ENCODE measurements around the gene DGKD. TPM values are rescaled to one million over a fixed set of nuclear protein-coding genes. Genes with fewer than 3 reads are reported as not detected.

Gene DGKD
- total RNA-seq, 1 experiment from 2014 or later = 52.0 TPM

- POLR2A ChIA-PET = no interaction called here
- Histone ChIP-seq H3K9ac (ENCODE audit: low read length) (peak overlapping the region; percentile 70; the same call in 1 of the 2 replicates), H3K9me3 (ENCODE audit: control insufficient read depth in 1 of 2, insufficient read depth in 1 of 2, low read depth in 1 of 2, low read length in 2 of 2) (no peaks in the 10 kb centered on the region), H3K4me3 (replicated peaks in 1 of 2; ENCODE audit: low read depth in 1 of 2, low read length in 2 of 2) (peak overlapping the region; percentile 65 to 82; a peak in 3 of 4 replicates), H2AFZ (ENCODE audit: low read depth, low read length, poor library complexity, severe bottlenecking) (no peak overlapping the region), H3K36me3 (ENCODE audit: control insufficient read depth in 1 of 2, insufficient read depth in 2 of 2, low read length in 2 of 2) (no peaks in the 10 kb centered on the region; a peak in 1 of 4 replicates), H3K79me2 (ENCODE audit: insufficient read depth, low read length) (peaks cover 47% of the 10 kb centered on the region), H3K4me2 (ENCODE audit: low read length) (no peak overlapping the region), H3K4me1 (ENCODE audit: control insufficient read depth in 1 of 2, insufficient read depth in 2 of 2, low read length in 2 of 2) (peaks cover 33 to 57% of the 10 kb centered on the region in 2 experiments), H3K27me3 (ENCODE audit: insufficient read depth, low read length) (no peaks in the 10 kb centered on the region), H3K27ac (ENCODE audit: low read depth, low read length) (peak overlapping the region; percentile 63; the same call in 1 of the 2 replicates), H4K20me1 (ENCODE audit: insufficient read depth) (no peaks in the 10 kb centered on the region; the same call in 1 of the 2 replicates), H3K9me2 (ENCODE audit: insufficient read depth) (no peaks in the 10 kb centered on the region)
- CTCF ChIA-PET = no interaction called here
- BruUV-seq (replicated peaks) = no TSS peak
- ATAC-seq (peak; percentile 8), DNase-seq (ENCODE audit: low read depth, low spot score) (no peak)
- intact Hi-C loops (cut with micrococcal nuclease) = loop anchor here (5.0 kb wide), 1 partner anchor 102 kb away; the partner anchor contains the start of gene ATG16L1
- RAD21 ChIA-PET (ENCODE audit: low non-redundant PET in 1 of 2, low total read pairs in 2 of 2, uncharacterized antibody in 2 of 2, unreplicated experiment in 2 of 2) = no interaction called here
- TF ChIP-seq ZFX (IDR thresholded peaks at IDR 0.05) = peak; percentile 44
- TF ChIP-seq ZBTB33 (IDR thresholded peaks at IDR 0.05; ENCODE audit: extremely low read depth, insufficient replicate concordance, low read length) = no peak
- peak; percentile 62 for TF ChIP-seq YY1 (IDR thresholded peaks at IDR 0.05; ENCODE audit: extremely low read depth, insufficient replicate concordance, low read depth, low read length)
- no peak for TF ChIP-seq ATF3 (IDR thresholded peaks at IDR 0.05)
- peak; percentile 62 for TF ChIP-seq POLR2AphosphoS5 (IDR thresholded peaks at IDR 0.05; ENCODE audit: low read depth, low read length)
- no peak for TF ChIP-seq EZH2phosphoT487 (IDR thresholded peaks at IDR 0.05; ENCODE audit: borderline replicate concordance)
- no peak for TF ChIP-seq REST (IDR thresholded peaks at IDR 0.05; ENCODE audit: low read depth)
- TF ChIP-seq ZNF274 (IDR thresholded peaks at IDR 0.05; ENCODE audit: low read depth, low read length) = no peak
- TF ChIP-seq POLR2A (IDR thresholded peaks at IDR 0.05; ENCODE audit: borderline replicate concordance, extremely low read depth, insufficient read depth, insufficient read length) = peak; percentile 53
- TF ChIP-seq SIN3A (IDR thresholded peaks at IDR 0.05; ENCODE audit: low read depth) = no peak
- no peak for TF ChIP-seq JUND (IDR thresholded peaks at IDR 0.05)
These were observed 218 bp downstream of the DGKD start for GRCh38 chr2:233354500-233354924.
